GM19452 (cell line): ENCODE measurements around the gene BAZ1A.
"Not testable (repeated sequence)": the region's sequence is repeated elsewhere in the genome, so short reads cannot be mapped to it uniquely, and the experiment has no call there.

Experiments
- ATAC-seq: cut with Tn5 transposase; IDR thresholded peaks from one replicate; pipeline ENCODE4 v1.9.1; 2021; ENCODE audit not compliant: unreplicated experiment

Gene BAZ1A

GRCh38 chr14:34785223-34786006, 89.7 kb downstream of the BAZ1A start:
- ATAC-seq = peak; percentile 59

GRCh38 chr14:34782031-34782430, 93.1 kb downstream of the BAZ1A start:
- ATAC-seq = no peak

GRCh38 chr14:34781242-34781641, 93.9 kb downstream of the BAZ1A start:
- no peak for ATAC-seq

- ATAC-seq = no peak
Measured at GRCh38 chr14:34780646-34781045, 94.5 kb downstream of the BAZ1A start.

GRCh38 chr14:34778744-34779143, 96.4 kb downstream of the BAZ1A start:
- no peak for ATAC-seq

GRCh38 chr14:34776611-34777010, 98.5 kb downstream of the BAZ1A start:
- no peak for ATAC-seq

- ATAC-seq = no peak
Measured at GRCh38 chr14:34775922-34776321, 99.2 kb downstream of the BAZ1A start.

GRCh38 chr14:34775342-34775741, 99.8 kb downstream of the BAZ1A start:
- no peak for ATAC-seq

GRCh38 chr14:34770901-34771300, 104.3 kb downstream of the BAZ1A start:
- no peak for ATAC-seq

GRCh38 chr14:34766606-34767005, 108.6 kb downstream of the BAZ1A start:
- ATAC-seq = no peak

- no peak for ATAC-seq
Measured at GRCh38 chr14:34766060-34766459, 109.1 kb downstream of the BAZ1A start.

- no peak for ATAC-seq
Measured at GRCh38 chr14:34755215-34755614, 119.9 kb downstream of the BAZ1A start.

- no peak for ATAC-seq
Measured at GRCh38 chr14:34754687-34755086, 120.5 kb downstream of the BAZ1A start.

- no peak for ATAC-seq
Measured at GRCh38 chr14:34750670-34751069, 124.5 kb downstream of the BAZ1A start.

GRCh38 chr14:34750233-34750632, 124.9 kb downstream of the BAZ1A start:
- ATAC-seq = no peak

- no peak for ATAC-seq
Measured at GRCh38 chr14:34749408-34749807, 125.8 kb downstream of the BAZ1A start.

GRCh38 chr14:34742270-34743115, 132.7 kb downstream of the BAZ1A start:
- no peak for ATAC-seq

GRCh38 chr14:34741840-34742239, 133.3 kb downstream of the BAZ1A start:
- ATAC-seq = no peak

- not testable (repeated sequence) for ATAC-seq
Measured at GRCh38 chr14:34740139-34740538, 135.0 kb downstream of the BAZ1A start.

- ATAC-seq = not testable (repeated sequence)
Measured at GRCh38 chr14:34737079-34737478, 138.1 kb downstream of the BAZ1A start.

GRCh38 chr14:34733245-34733644, 141.9 kb downstream of the BAZ1A start:
- no peak for ATAC-seq

- ATAC-seq = no peak
Measured at GRCh38 chr14:34732802-34733201, 142.4 kb downstream of the BAZ1A start.
